IPS DF 4.7 (cell line): ENCODE measurements around the gene B3GNT3.

Experiments
- DNase-seq: peaks from one replicate; pipeline ENCODE4 v3.0.0-alpha.2; 2013; ENCODE audit warnings: low spot score; ENCODE audit errors: extremely low read depth

B3GNT3 gene

DNA sequence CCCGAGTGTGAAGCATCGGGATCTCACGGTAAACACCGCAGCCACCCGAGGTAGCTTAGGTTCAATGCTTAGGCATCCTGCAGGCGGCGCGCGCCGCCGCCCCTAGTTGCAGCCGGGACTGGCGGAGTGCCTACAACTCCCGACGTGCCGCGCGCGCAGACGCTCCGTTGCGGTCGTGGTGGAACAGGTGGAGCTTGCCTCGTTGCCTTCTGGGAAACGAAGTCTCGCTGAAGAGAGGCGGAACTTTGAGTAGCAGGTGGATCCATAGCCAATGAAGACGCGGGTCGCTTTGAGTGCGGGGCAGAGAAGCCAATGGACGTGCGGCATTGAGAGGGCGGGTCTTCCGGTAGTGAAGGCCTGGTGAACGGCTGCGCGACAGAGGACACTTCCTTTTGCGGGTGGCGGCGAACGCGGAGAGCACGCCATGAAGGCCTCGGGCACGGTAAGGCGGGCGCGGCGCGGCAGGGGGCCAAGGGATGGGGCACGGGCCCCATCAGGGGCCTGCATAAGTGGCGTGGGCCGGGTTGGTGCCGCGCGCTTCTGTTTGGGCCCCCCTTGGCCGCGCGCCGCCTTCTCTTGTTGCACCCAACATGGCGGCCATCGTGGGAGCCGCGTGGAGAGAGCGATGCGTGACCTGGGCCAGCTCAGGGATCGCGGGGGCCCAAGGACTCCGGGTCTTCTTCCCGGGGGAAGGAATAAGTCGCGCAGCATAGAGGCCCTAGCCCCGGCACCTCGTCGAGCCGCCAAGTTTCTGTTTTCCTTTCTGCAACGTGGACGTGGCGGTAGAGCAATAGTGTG lies 64.8 kb downstream of the B3GNT3 start, which contains the start of gene RPL18A:
RPL18A (plus strand) TSS at position 378 of the 798 bp plus-strand sequence; CDS start at position 425, 47 bp downstream.
- peak; percentile 98 for DNase-seq

GRCh38 chr19:17860331-17860992 lies 65.5 kb downstream of the B3GNT3 start:
- DNase-seq = no peak

- no peak for DNase-seq
These were observed 66.0 kb downstream of the B3GNT3 start for GRCh38 chr19:17860993-17861360.

DNA sequence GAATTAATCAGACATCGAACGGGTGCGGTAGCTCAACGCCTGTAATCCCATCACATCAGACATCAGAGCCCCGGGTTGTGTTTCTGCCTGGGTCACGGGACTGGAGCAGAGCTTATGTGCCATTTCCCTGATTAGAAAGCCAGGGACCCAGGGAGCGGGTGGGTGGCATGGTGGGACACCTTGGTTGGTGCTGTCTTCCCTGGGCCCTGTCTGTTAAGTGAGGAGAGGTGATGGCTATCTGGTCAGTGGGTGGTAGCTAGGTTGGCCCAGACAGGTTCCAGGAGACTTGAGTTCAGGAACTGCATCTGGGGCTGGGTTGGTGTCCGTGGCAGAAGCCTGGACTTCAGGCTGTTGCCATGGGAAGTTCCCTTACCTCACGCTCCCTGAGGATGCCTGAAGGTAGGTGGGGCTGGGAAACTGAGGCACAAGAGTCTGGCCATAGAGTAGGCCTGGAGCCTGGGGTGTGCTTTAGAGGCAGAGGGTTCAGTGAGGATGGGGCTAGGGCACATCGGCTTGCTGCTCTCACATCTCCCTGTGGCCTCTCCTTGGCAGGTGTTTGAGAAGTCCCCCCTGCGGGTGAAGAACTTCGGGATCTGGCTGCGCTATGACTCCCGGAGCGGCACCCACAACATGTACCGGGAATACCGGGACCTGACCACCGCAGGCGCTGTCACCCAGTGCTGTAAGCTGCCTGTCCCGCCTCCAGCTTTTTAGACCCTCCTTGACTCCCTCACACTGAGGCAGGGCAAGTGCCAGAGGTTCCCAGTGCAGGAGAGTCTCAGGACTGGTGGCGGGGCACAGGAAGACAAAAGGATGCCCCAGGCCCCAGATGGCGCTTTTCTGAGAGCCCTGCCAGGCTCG lies 66.8 kb downstream of the B3GNT3 start:
- DNase-seq = no peak

DNA sequence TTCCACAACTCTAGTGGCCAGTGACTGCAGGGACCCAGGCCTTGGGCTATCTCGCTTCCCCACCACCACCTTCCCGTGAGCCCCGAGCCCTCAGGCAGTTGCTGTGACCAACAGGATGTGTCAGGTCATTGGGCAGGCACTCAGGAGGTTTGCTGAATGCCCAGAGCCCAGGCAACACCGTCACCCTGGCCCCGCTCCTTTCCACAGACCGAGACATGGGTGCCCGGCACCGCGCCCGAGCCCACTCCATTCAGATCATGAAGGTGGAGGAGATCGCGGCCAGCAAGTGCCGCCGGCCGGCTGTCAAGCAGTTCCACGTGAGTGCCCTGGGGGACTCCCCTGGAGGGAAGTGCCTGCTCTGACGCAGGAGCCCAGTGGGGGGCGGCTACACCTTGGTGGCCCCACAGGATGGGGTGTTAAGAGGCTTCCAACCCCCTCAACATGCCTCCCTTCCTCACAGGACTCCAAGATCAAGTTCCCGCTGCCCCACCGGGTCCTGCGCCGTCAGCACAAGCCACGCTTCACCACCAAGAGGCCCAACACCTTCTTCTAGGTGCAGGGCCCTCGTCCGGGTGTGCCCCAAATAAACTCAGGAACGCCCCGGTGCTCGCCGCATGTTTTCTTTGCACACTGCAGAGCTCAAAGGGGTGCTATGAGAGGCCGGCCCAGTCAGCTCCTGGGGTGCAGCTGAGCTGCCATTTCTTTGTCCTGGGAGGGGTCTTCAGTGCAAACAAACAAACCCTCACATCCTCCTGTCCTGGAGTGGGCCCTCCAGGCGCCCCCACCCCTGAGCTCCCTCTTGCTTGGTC lies 68.0 kb downstream of the B3GNT3 start:
- no peak for DNase-seq
